GM12891 (cell line): ENCODE results near the gene SND1.

ENCODE experiments used
- DNase-seq: peaks from one replicate; pipeline ENCODE4 v3.0.0; 2011; ENCODE audit warnings: low spot score; ENCODE audit not compliant: insufficient read length
- FAIRE-seq: peaks from 2 replicates; lab custom pipeline; 2011; peaks lifted over from hg19 to GRCh38; lab: Jason Lieb, UNC
- PAX5 ChIP-seq: IDR thresholded peaks from 2 replicates; pipeline ENCODE4 v1.6.1; 2011; ENCODE audit warnings: low read length, moderate library complexity, mild to moderate bottlenecking; ENCODE audit not compliant: insufficient read depth, severe bottlenecking
- POLR2A ChIP-seq: IDR thresholded peaks from 2 replicates; pipeline ENCODE4 v1.6.1; 2011; ENCODE audit warnings: low read depth, low read length, control low read depth
- POLR2AphosphoS5 ChIP-seq: IDR thresholded peaks from 2 replicates; pipeline ENCODE4 v1.6.1; 2011; ENCODE audit warnings: low read depth, low read length, control low read depth
- POU2F2 ChIP-seq: IDR thresholded peaks from 2 replicates; pipeline ENCODE4 v1.6.1; 2011; ENCODE audit warnings: low read depth, mild to moderate bottlenecking, control low read depth, low read length, moderate library complexity
- SPI1 ChIP-seq: IDR thresholded peaks from 2 replicates; pipeline ENCODE4 v1.6.1; 2011; ENCODE audit warnings: low read depth, low read length, control low read depth
- TAF1 ChIP-seq: IDR thresholded peaks from 2 replicates; pipeline ENCODE4 v1.6.1; 2011; ENCODE audit warnings: low read depth, low read length, control low read depth

SND1 gene

GRCh38 chr7:128007303-128007680, 355.3 kb downstream of the SND1 start:
- DNase-seq = no peak
- FAIRE-seq = no peak
- TF ChIP-seq SPI1 = no peak
- no peak for TF ChIP-seq POU2F2
- TF ChIP-seq TAF1 = no peak
- TF ChIP-seq PAX5 = no peak
- no peak for TF ChIP-seq POLR2AphosphoS5
- no peak for TF ChIP-seq POLR2A

GRCh38 chr7:128008141-128008540, 356.1 kb downstream of the SND1 start:
- DNase-seq (no peak), FAIRE-seq (no peak)
- no peak for TF ChIP-seq POU2F2
- TF ChIP-seq SPI1 = no peak

- FAIRE-seq = no peak
- TF ChIP-seq TAF1 = no peak
- no peak for TF ChIP-seq POU2F2
- TF ChIP-seq POLR2A = no peak
- TF ChIP-seq POLR2AphosphoS5 = no peak
- no peak for TF ChIP-seq SPI1
- TF ChIP-seq PAX5 = no peak
These were observed 356.8 kb downstream of the SND1 start for GRCh38 chr7:128008744-128009143.

GRCh38 chr7:128010391-128011127, 358.6 kb downstream of the SND1 start:
- no peak for DNase-seq
- TF ChIP-seq POLR2A (no peak), POU2F2 (no peak), SPI1 (no peak), PAX5 (no peak), TAF1 (no peak), POLR2AphosphoS5 (no peak)
- no peak for FAIRE-seq

More at GRCh38 chr7:128008744-128009143, 356.8 kb downstream of the SND1 start:
- DNase-seq = no peak

GRCh38 chr7:128011131-128011661, 359.2 kb downstream of the SND1 start:
- FAIRE-seq (no peak), DNase-seq (no peak)
- TF ChIP-seq POU2F2 (no peak), SPI1 (no peak), TAF1 (no peak), POLR2A (no peak), POLR2AphosphoS5 (no peak), PAX5 (no peak)

- FAIRE-seq (no peak), DNase-seq (no peak)
- TF ChIP-seq SPI1 (no peak), TAF1 (no peak), POLR2AphosphoS5 (no peak), POLR2A (no peak), PAX5 (no peak), POU2F2 (no peak)
These were observed 362.8 kb downstream of the SND1 start for GRCh38 chr7:128014811-128015210.

- DNase-seq = no peak
These were observed 365.5 kb downstream of the SND1 start for GRCh38 chr7:128017460-128017859.

GRCh38 chr7:128017862-128018845, 366.2 kb downstream of the SND1 start:
- TF ChIP-seq POLR2AphosphoS5 = no peak
- TF ChIP-seq PAX5 = no peak
- no peak for TF ChIP-seq SPI1
- TF ChIP-seq TAF1 = no peak
- no peak for TF ChIP-seq POLR2A
- TF ChIP-seq POU2F2 = no peak
- DNase-seq (no peak), FAIRE-seq (no peak)

More at GRCh38 chr7:128017460-128017859, 365.5 kb downstream of the SND1 start:
- TF ChIP-seq POU2F2 = no peak
- no peak for TF ChIP-seq PAX5
- FAIRE-seq = no peak

- FAIRE-seq = no peak
- DNase-seq = no peak
- TF ChIP-seq TAF1 (no peak), SPI1 (no peak), PAX5 (no peak), POLR2AphosphoS5 (no peak), POLR2A (no peak), POU2F2 (no peak)
These were observed 367.3 kb downstream of the SND1 start for GRCh38 chr7:128019288-128019687.
